ENCODE results near the gene NTN4. TPM values are rescaled to one million over a fixed set of nuclear protein-coding genes. Genes with fewer than 3 reads are reported as not detected.

Gene NTN4
- total RNA-seq, 6 experiments from 2014 or later: 51.3 to 117 (median 101) TPM

DNA sequence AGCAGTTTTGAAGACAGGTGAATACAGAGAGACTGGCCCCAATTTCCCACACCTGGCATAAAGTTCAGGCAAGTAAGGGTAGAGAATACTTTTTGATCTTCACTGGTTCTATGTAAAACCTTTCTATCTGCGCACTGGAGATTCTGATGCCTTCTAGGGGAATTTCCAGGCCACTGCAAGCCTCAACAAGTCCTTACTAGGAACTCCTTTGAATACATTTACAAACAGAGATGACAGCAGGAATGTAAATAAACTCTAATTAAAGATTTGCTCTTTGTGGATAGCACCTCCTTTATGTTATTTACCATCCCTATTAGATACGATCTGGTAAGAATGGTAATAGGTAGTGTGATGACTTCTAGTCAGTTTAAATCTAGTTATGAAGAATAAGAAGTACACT is 69.2 kb downstream of the NTN4 start:
- Mint-ChIP-seq H3K27ac (no peak overlapping the region), H3K36me3 (ENCODE audit: low read depth) (peaks cover 28% of the 10 kb centered on the region), H3K9me3 (peaks cover 2% of the 10 kb centered on the region; the same call in 1 of the 2 replicates), H3K4me3 (no peak overlapping the region), H3K27me3 (ENCODE audit: insufficient read depth) (no peaks in the 10 kb centered on the region; the same call in 1 of the 2 replicates), H3K4me1 (ENCODE audit: low read depth) (peaks cover 29% of the 10 kb centered on the region)
- TF ChIP-seq CTCF (IDR thresholded peaks at IDR 0.05): peak; percentile 40
- peak; percentile 5 for DNase-seq

DNA sequence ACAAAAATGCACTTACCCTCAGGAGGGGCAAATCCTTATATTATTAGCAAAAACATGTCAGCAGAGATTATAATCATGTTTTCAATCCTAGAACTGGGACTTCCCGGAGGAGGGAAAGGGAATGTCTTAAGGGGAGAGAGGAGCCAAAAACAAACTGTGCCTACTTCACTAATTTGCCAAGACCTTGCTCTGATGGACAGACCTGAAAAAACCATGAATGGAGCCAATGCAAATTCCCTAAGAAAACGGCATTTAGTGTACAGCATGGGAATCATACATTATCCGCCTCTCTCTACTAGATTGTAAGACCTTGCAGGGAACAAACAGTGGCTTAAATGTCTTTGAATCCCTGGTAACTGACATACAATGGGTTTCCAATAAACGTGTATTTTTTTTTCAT is 70.4 kb downstream of the NTN4 start:
- Mint-ChIP-seq H3K27ac (no peak overlapping the region), H3K4me3 (no peak overlapping the region), H3K27me3 (ENCODE audit: insufficient read depth) (no peaks in the 10 kb centered on the region; the same call in 1 of the 2 replicates), H3K36me3 (ENCODE audit: low read depth) (peaks cover 20% of the 10 kb centered on the region), H3K4me1 (ENCODE audit: low read depth) (peaks cover 24% of the 10 kb centered on the region), H3K9me3 (no peaks in the 10 kb centered on the region)
- DNase-seq: no peak
- no peak for TF ChIP-seq CTCF (IDR thresholded peaks at IDR 0.05)

- H3K4me1 Mint-ChIP-seq (ENCODE audit: low read depth): peaks cover 10% of the 10 kb centered on the region
- no peak overlapping the region for H3K4me3 Mint-ChIP-seq
- no peak for TF ChIP-seq CTCF (IDR thresholded peaks at IDR 0.05)
- DNase-seq: no peak
- peaks cover 18% of the 10 kb centered on the region for H3K36me3 Mint-ChIP-seq (ENCODE audit: low read depth)
- no peaks in the 10 kb centered on the region for H3K9me3 Mint-ChIP-seq
- H3K27ac Mint-ChIP-seq: no peak overlapping the region
- H3K27me3 Mint-ChIP-seq (ENCODE audit: insufficient read depth): no peaks in the 10 kb centered on the region; the same call in 1 of the 2 replicates
Measured at GRCh38 chr12:95718772-95719171, 71.8 kb downstream of the NTN4 start.

- peaks cover 21% of the 10 kb centered on the region for H3K36me3 Mint-ChIP-seq (ENCODE audit: low read depth)
- TF ChIP-seq CTCF (IDR thresholded peaks at IDR 0.05): no peak
- no peaks in the 10 kb centered on the region for H3K9me3 Mint-ChIP-seq
- no peak for DNase-seq
- H3K27ac Mint-ChIP-seq: no peak overlapping the region
- H3K4me3 Mint-ChIP-seq: no peak overlapping the region
- H3K4me1 Mint-ChIP-seq (ENCODE audit: low read depth): peaks cover 7% of the 10 kb centered on the region; the same call in 1 of the 2 replicates
- no peaks in the 10 kb centered on the region; the same call in 1 of the 2 replicates for H3K27me3 Mint-ChIP-seq (ENCODE audit: insufficient read depth)
Measured at GRCh38 chr12:95718006-95718431, 72.5 kb downstream of the NTN4 start.

DNA sequence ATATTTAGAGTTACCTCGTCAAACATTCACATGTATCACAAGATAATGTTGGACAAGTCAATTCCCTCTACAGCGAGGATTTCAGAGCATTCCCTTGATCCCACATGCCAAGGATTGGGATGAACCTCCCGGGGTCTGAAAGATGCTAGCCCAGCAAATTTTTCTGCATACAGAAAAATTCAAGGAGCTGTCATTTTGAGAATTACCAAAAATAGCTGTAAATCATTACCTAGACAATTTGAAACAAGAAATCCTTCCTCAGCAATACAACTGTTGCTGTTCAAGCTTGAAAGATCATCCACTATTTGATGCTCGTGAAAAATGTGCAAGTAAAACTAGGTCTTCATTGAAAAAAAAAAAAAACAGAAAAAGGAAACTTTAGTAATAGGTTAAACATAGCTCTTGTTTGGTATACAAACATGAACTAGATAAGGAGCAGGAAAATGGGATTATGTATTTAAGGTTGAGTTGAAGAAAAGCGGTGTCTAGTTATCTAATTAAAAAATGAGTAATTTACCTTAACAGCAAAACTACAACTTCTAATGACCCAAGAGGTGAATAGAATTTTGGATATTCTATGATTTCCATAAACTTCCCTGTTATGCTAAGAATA is 73.1 kb downstream of the NTN4 start:
- Mint-ChIP-seq H3K4me3 (no peak overlapping the region), H3K4me1 (ENCODE audit: low read depth) (peaks cover 7% of the 10 kb centered on the region; the same call in 1 of the 2 replicates), H3K9me3 (no peaks in the 10 kb centered on the region), H3K27ac (no peak overlapping the region), H3K36me3 (ENCODE audit: low read depth) (peaks cover 22% of the 10 kb centered on the region), H3K27me3 (ENCODE audit: insufficient read depth) (no peaks in the 10 kb centered on the region; the same call in 1 of the 2 replicates)
- TF ChIP-seq CTCF (IDR thresholded peaks at IDR 0.05): no peak
- no peak for DNase-seq
